ENCODE measurements around the gene ATG4C.

ATG4C gene

GRCh38 chr1:62840555-62840954 is 56.6 kb downstream of the ATG4C start:
- DNase-seq (ENCODE audit: low read depth in 2 of 2), result no peak

GRCh38 chr1:62841587-62842169 is 57.7 kb downstream of the ATG4C start:
- DNase-seq (ENCODE audit: low read depth in 2 of 2), result no peak

GRCh38 chr1:62844030-62844429 is 60.1 kb downstream of the ATG4C start:
- DNase-seq (ENCODE audit: low read depth in 2 of 2), result no peak

- DNase-seq (ENCODE audit: low read depth in 2 of 2), result no peak
These were observed 65.1 kb downstream of the ATG4C start for GRCh38 chr1:62849031-62849430.

GRCh38 chr1:62852253-62852652 is 68.3 kb downstream of the ATG4C start:
- no peak for DNase-seq (ENCODE audit: low read depth in 2 of 2)

- DNase-seq (ENCODE audit: low read depth in 2 of 2), result no peak
These were observed 73.0 kb downstream of the ATG4C start for GRCh38 chr1:62856960-62857359.

- no peak for DNase-seq (ENCODE audit: low read depth in 2 of 2)
These were observed 85.4 kb downstream of the ATG4C start for GRCh38 chr1:62869217-62869754.

GRCh38 chr1:62870148-62870547 is 86.2 kb downstream of the ATG4C start:
- DNase-seq (ENCODE audit: low read depth in 2 of 2), result no peak

GRCh38 chr1:62875676-62876075 is 91.7 kb downstream of the ATG4C start:
- DNase-seq (ENCODE audit: low read depth in 2 of 2), result no peak

GRCh38 chr1:62876535-62876934 is 92.6 kb downstream of the ATG4C start:
- DNase-seq (ENCODE audit: low read depth in 2 of 2), result no peak

GRCh38 chr1:62877579-62877978 is 93.6 kb downstream of the ATG4C start:
- no peak for DNase-seq (ENCODE audit: low read depth in 2 of 2)

- no peak for DNase-seq (ENCODE audit: low read depth in 2 of 2)
These were observed 96.0 kb downstream of the ATG4C start for GRCh38 chr1:62879962-62880361.

- no peak for DNase-seq (ENCODE audit: low read depth in 2 of 2)
These were observed 98.5 kb downstream of the ATG4C start for GRCh38 chr1:62882201-62883104.

- no peak for DNase-seq (ENCODE audit: low read depth in 2 of 2)
These were observed 100.3 kb downstream of the ATG4C start for GRCh38 chr1:62884156-62884740.

- DNase-seq (ENCODE audit: low read depth in 2 of 2), result no peak
These were observed 104.0 kb downstream of the ATG4C start for GRCh38 chr1:62887799-62888507.

GRCh38 chr1:62891956-62892562 is 108.1 kb downstream of the ATG4C start:
- no peak for DNase-seq (ENCODE audit: low read depth in 2 of 2)

GRCh38 chr1:62897788-62898187 is 113.9 kb downstream of the ATG4C start:
- DNase-seq (ENCODE audit: low read depth in 2 of 2), result no peak

GRCh38 chr1:62900566-62900965 is 116.6 kb downstream of the ATG4C start:
- no peak for DNase-seq (ENCODE audit: low read depth in 2 of 2)

GRCh38 chr1:62901650-62902049 is 117.7 kb downstream of the ATG4C start:
- DNase-seq (ENCODE audit: low read depth in 2 of 2), result no peak

GRCh38 chr1:62903522-62903921 is 119.6 kb downstream of the ATG4C start:
- no peak for DNase-seq (ENCODE audit: low read depth in 2 of 2)

- no peak for DNase-seq (ENCODE audit: low read depth in 2 of 2)
These were observed 120.3 kb downstream of the ATG4C start for GRCh38 chr1:62903982-62904855.

Measured in stimulated activated CD8-positive, alpha-beta memory T cell treated with anti-CD3 and anti-CD28 coated beads, Interleukin-15, amount 100 ng/mL, for 4 hours (primary cell).